GM12874 (cell line): ENCODE data around the gene TET2.

Source experiments
- CTCF ChIP-seq: IDR thresholded peaks from 2 replicates; pipeline ENCODE4 v1.5.1; 2011; ENCODE audit warnings: low read depth, mild to moderate bottlenecking, control low read depth, low read length, moderate library complexity; ENCODE audit not compliant: insufficient read depth

TET2 gene

GRCh38 chr4:105293360-105293759 is 146.7 kb downstream of the TET2 start:
- no peak for TF ChIP-seq CTCF

GRCh38 chr4:105296672-105297071 is 150.0 kb downstream of the TET2 start:
- no peak for TF ChIP-seq CTCF

GRCh38 chr4:105304085-105304484 is 157.4 kb downstream of the TET2 start:
- TF ChIP-seq CTCF, result no peak

- TF ChIP-seq CTCF, result no peak
Observed at GRCh38 chr4:105305019-105305836, 158.6 kb downstream of the TET2 start.

- TF ChIP-seq CTCF, result no peak
Observed at GRCh38 chr4:105306158-105306781, 159.6 kb downstream of the TET2 start.

- no peak for TF ChIP-seq CTCF
Observed at GRCh38 chr4:105306820-105307219, 160.1 kb downstream of the TET2 start.

GRCh38 chr4:105318486-105318885 is 171.8 kb downstream of the TET2 start:
- no peak for TF ChIP-seq CTCF
